Hematopoietic multipotent progenitor cell treated with erythropoietin and hydrocortisone succinate and interleukin-3 and kit ligand, for 6 days (in vitro differentiated cells): ENCODE measurements around the gene MYLK.

ENCODE experiments used
- DNase-seq: peaks from one replicate; pipeline ENCODE4 v3.0.0-alpha.2; 2015

Gene MYLK

GRCh38 chr3:123689831-123690230 is 194.3 kb downstream of the MYLK start:
- DNase-seq: no peak

GRCh38 chr3:123688241-123688747 is 195.8 kb downstream of the MYLK start:
- no peak for DNase-seq

- DNase-seq: no peak
Measured at GRCh38 chr3:123687286-123687685, 196.8 kb downstream of the MYLK start.

- no peak for DNase-seq
Measured at GRCh38 chr3:123686251-123686650, 197.9 kb downstream of the MYLK start.

GRCh38 chr3:123685780-123686179 is 198.4 kb downstream of the MYLK start:
- DNase-seq: no peak

GRCh38 chr3:123684636-123685035 is 199.5 kb downstream of the MYLK start:
- DNase-seq: no peak

GRCh38 chr3:123684209-123684608 is 199.9 kb downstream of the MYLK start:
- DNase-seq: no peak

- no peak for DNase-seq
Measured at GRCh38 chr3:123683505-123684154, 200.5 kb downstream of the MYLK start.

- no peak for DNase-seq
Measured at GRCh38 chr3:123682781-123683504, 201.2 kb downstream of the MYLK start.

GRCh38 chr3:123682302-123682701 is 201.8 kb downstream of the MYLK start:
- DNase-seq: no peak

GRCh38 chr3:123679712-123680386 is 204.3 kb downstream of the MYLK start:
- DNase-seq: no peak

- no peak for DNase-seq
Measured at GRCh38 chr3:123678108-123678511, 206.0 kb downstream of the MYLK start.

GRCh38 chr3:123672429-123673146 is 211.5 kb downstream of the MYLK start:
- no peak for DNase-seq

- DNase-seq: no peak
Measured at GRCh38 chr3:123670743-123671142, 213.4 kb downstream of the MYLK start.

GRCh38 chr3:123668906-123669305 is 215.2 kb downstream of the MYLK start:
- no peak for DNase-seq

- DNase-seq: peak; percentile 4
Measured at GRCh38 chr3:123667784-123668183, 216.3 kb downstream of the MYLK start.

- DNase-seq: no peak
Measured at GRCh38 chr3:123664753-123665152, 219.4 kb downstream of the MYLK start.

- DNase-seq: no peak
Measured at GRCh38 chr3:123663977-123664376, 220.2 kb downstream of the MYLK start.

- DNase-seq: no peak
Measured at GRCh38 chr3:123661973-123662372, 222.2 kb downstream of the MYLK start.

- no peak for DNase-seq
Measured at GRCh38 chr3:123660900-123661299, 223.2 kb downstream of the MYLK start.

GRCh38 chr3:123660141-123660675 is 223.9 kb downstream of the MYLK start:
- DNase-seq: no peak

- DNase-seq: no peak
Measured at GRCh38 chr3:123658852-123659206, 225.3 kb downstream of the MYLK start.
